OCI-LY1 (cell line): ENCODE measurements around the gene RAB34.

Source experiments
- CTCF ChIP-seq: fragments of 200-600 bp; sonication (generic), shearing (Covaris generic); IDR thresholded peaks from 2 replicates; pipeline ENCODE4 v1.5.1; 2017; ENCODE audit warnings: mild to moderate bottlenecking, antibody characterized with exemption, low read length, moderate library complexity, mixed read lengths
- EZH2 ChIP-seq: fragments of 200-600 bp; sonication (generic), shearing (Covaris generic); IDR thresholded peaks from 2 replicates; pipeline ENCODE4 v1.8.0; 2017; ENCODE audit warnings: borderline replicate concordance, mixed run types, mild to moderate bottlenecking, antibody characterized with exemption, low read length, moderate library complexity, mixed read lengths

- no peak for TF ChIP-seq CTCF
- no peak for TF ChIP-seq EZH2
Measured at GRCh38 chr17:28733346-28733745, 15.7 kb upstream of the RAB34 start.
